Gastrocnemius medialis (tissue), 4 donors: ENCODE data around the gene INSIG1.

Experiments used
- POLR2A ChIP-seq, 2 donors: fragments of 450-650 bp; IDR thresholded peaks; one replicate each; pipeline ENCODE4 v1.6.1; 2017; ENCODE audit warnings: antibody characterized with exemption in 2 of 2, mild to moderate bottlenecking in 2 of 2, moderate library complexity in 2 of 2
- TF ChIP-seq, protein P1 (sequence below), 5 experiments: fragments of 450-650 bp in 3 of 5; fragments of 200-600 bp in 2 of 5; sonication (generic) in 2 of 5; IDR thresholded peaks in 4 of 5; conservative IDR thresholded peaks in 1 of 5; 1 replicate in 4 of 5; 2 replicates in 1 of 5; pipeline ENCODE4 v1.5.1; 2016 to 2019; ENCODE audit warnings: antibody characterized with exemption in 5 of 5, mild to moderate bottlenecking in 3 of 5, moderate library complexity in 3 of 5

DNA sequence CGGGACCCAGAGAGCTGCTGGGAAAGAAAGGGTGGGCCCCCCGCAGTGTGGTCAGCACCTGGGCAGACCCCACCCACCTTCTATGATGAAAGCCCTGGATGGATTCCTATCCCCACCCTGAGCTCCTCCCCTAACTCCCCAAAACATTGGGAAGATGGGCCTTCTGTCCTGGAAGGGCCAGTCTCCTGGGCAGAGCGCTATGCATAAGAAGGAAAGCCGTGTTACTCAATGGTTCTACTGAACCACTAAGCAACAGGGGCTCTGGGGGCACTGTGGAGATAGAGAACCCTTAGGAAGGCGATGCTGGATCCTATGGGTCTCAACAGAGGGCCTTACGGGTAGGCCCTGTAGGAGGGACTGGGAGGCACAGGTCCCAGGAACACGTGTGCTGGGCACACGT is 30.7 kb upstream of the INSIG1 start:
- TF ChIP-seq, protein P1, sequence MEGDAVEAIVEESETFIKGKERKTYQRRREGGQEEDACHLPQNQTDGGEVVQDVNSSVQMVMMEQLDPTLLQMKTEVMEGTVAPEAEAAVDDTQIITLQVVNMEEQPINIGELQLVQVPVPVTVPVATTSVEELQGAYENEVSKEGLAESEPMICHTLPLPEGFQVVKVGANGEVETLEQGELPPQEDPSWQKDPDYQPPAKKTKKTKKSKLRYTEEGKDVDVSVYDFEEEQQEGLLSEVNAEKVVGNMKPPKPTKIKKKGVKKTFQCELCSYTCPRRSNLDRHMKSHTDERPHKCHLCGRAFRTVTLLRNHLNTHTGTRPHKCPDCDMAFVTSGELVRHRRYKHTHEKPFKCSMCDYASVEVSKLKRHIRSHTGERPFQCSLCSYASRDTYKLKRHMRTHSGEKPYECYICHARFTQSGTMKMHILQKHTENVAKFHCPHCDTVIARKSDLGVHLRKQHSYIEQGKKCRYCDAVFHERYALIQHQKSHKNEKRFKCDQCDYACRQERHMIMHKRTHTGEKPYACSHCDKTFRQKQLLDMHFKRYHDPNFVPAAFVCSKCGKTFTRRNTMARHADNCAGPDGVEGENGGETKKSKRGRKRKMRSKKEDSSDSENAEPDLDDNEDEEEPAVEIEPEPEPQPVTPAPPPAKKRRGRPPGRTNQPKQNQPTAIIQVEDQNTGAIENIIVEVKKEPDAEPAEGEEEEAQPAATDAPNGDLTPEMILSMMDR (IDR thresholded peaks at IDR 0.05 in 4 of 5, conservative IDR thresholded peaks at IDR 0.05 in 1 of 5) = no peak
- no peak for TF ChIP-seq POLR2A (IDR thresholded peaks at IDR 0.05)
